Kidney glomerular epithelial cell (primary cell): ENCODE data around the gene GNAQ.
A peak's percentile ranks its signal among the peaks of the same experiment; 100 is the strongest.
"Not testable (repeated sequence)": the region's sequence is repeated elsewhere in the genome, so short reads cannot be mapped to it uniquely, and the experiment has no call there.

Source experiments
- DNase-seq: peaks from one replicate; lab custom pipeline; 2025; lab: John Stamatoyannopoulos, UW

The GNAQ gene

GRCh38 chr9:77903666-77904285, 127.8 kb downstream of the GNAQ start:
- no peak for DNase-seq

GRCh38 chr9:77901771-77902170, 129.8 kb downstream of the GNAQ start:
- no peak for DNase-seq

DNA sequence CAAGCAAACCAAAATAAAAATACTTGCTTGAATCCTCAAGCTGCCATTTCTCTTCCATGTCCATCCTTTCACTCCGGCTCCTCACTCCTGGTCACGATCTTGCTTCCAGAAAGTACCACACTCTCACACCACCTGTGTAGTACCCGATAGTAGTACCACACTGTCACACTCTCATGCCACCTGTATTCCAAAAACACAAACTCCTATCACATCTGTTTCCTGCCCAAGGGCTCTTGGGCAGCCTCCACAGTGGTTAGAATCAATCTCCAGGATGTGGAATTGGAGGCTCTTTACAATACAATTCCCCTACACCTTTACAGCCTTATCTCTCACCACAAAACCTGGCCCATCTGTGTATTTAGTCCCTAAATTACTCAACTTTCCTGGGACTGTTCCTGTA, 130.6 kb downstream of the GNAQ start:
- DNase-seq: no peak

GRCh38 chr9:77899679-77900354, 131.8 kb downstream of the GNAQ start:
- peak; percentile 42 for DNase-seq

DNA sequence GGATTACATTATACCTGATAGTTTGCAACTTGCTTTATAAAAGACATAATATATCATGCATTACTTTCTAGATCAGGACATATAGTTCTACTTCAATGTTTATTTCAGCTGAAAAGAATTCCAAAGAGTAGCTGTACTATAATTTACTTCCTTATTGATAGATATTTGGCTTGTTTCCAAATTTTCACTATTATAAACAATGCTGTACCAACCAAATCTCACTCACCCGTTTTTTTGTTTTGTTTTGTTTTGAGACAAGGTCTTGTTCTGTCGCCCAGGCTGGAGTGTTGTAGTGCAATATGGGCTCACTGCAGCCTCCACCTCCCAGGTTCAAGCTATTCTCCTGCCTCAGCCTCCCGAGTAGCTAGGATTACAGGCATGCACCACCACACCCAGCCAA, 132.7 kb downstream of the GNAQ start:
- no peak for DNase-seq

DNA sequence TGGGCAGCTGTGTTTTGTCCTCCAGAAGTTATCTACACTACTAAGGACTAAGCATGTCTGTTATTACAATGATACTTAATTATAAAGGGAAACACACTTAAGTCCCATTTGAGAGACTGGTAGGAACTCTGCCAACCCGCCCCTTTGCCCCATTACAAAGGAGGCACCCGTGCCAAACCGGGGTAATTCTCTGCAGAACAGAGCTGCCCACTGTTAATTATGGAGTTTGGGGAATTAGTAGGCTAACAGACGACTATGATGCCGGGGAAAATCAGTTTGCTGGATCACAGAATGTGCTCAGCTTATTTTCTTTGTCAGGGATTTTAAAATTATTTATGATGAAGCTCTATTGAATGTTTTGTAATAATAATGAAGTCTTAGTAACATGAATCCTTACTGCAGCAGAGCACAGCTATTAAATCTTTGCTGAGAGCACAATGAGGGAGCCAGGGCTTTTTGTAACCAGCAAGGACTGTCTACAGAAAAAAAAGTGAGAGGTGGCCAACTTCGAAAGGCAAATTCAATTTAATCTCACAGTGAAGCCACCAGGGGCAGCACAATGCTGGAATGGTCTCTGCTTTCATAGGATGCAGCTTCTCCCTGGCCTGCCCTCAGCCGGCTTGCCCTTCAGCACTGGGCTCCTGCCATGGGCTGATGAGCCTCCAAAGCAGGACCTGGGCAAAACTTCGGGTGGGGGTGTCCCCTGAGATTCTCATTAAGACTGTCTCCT, 134.5 kb downstream of the GNAQ start:
- DNase-seq: peak; percentile 5

DNA sequence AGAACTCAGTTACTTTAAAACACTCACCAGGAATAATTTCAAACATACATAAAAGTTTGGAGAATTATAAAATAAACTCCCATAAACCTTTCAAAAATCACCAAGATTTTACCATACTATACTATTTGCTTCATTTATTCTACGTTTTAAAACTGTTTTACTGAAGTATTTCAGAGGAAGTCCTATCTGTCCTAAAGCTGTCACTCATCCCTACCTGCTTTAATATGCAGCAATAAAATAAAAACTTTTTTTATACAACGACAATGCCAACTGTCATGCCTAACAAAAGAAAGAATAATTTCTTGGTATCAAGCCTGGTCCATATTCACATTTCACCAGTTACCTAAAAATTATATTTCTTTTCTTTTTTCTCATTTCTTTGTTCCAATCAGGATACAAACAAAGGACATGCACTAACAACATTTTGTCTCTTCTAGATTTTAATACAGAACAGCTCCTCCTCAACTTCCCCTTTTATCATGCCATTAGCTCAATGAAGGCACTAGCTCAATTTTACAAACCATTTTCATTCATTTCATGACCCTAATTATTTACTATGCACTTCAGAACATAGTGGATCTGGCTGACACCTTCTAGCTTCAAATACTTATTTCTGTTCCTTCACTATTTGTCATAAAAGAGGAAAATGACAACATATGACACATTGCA, 135.2 kb downstream of the GNAQ start:
- DNase-seq: no peak

- no peak for DNase-seq
These were observed 137.9 kb downstream of the GNAQ start for GRCh38 chr9:77893706-77894105.

- DNase-seq: no peak
These were observed 138.6 kb downstream of the GNAQ start for GRCh38 chr9:77892955-77893514.

DNA sequence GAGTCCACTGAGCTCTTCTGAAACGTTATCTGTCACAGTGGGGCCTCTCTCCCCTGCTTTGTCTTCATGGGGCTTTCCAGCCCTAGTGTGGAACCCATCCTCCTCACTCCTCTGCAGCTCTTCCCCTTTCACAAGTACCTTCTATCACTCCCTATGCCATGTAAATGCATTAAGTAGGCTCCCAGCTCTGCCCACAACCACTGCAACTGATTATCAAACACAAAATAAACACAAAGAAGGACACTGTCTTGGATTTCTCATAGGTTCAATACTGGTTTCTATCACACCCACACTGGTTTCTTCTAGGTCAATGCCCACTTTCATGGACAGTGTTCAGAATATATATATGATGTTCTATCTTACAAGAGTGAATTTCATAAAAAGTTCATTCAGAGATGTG, 139.4 kb downstream of the GNAQ start:
- DNase-seq: no peak

- DNase-seq: no peak
These were observed 140.3 kb downstream of the GNAQ start for GRCh38 chr9:77891128-77891800.

DNA sequence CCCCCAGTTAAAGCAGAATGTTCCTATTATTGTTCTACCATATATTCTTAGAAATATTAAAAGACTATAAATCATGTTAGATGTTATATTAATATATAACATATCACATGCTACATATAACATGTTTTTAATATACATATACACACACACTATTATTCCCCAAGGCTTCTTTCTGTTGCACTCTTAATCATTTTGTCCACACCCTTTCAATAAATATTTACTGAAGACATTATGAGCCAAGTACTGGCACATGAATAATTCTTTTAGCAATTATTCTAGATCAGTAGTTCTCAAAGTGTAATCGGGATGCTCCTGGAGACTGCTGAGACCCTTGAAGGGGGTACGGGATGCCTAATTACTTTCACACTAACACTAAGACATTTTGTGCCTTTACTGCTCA, 143.9 kb downstream of the GNAQ start:
- no peak for DNase-seq

DNA sequence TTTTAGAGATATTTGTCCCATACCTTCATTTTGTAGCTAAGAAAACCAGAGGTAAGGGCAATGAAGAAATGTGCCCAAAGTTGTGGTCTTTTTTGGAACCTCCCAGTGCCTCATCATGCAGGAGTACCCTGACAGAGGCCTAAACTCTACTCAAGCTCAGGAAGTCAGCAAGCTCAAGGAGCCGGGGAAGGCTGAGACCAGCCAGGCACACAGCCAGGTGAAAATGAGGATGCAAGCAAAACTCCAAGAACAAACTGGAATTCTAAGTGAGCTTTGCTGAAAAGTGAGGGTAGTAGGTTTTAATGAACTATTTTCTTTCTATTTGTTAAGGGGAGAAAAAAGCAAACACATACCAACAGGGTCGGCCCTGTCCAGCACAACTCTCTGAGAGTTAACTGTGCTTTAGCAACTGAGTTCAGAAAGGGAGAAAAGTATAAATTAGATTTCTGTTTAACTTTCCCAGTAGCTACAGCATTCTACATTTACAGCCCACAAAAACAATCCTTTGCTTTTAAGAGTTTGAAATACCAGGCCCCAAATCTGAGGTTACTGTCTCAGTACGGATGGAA, 146.4 kb downstream of the GNAQ start:
- no peak for DNase-seq

- DNase-seq: peak; percentile 44
These were observed 147.5 kb downstream of the GNAQ start for GRCh38 chr9:77883846-77884771.

- DNase-seq: no peak
These were observed 148.5 kb downstream of the GNAQ start for GRCh38 chr9:77883133-77883532.

GRCh38 chr9:77882294-77882693, 149.3 kb downstream of the GNAQ start:
- no peak for DNase-seq

DNA sequence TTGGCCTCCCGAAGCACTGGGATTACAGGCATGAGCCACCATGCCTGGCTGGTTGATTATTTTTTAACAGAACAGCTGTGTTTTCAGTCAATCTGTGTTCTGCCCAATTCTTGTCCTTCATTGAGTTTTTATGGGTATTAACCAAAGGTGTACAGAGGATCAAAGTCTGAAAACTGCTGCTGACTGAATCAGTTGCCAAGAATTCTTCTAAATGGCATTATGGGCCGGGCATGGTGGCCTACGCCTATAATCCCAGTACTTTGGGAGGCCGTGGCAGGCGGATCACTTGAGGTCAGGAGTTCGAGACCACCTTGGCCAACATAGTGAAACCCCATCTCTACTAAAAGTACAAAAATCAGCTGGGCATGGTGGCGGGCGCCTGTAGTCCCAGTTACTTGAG, 150.0 kb downstream of the GNAQ start:
- not testable (repeated sequence) for DNase-seq

DNA sequence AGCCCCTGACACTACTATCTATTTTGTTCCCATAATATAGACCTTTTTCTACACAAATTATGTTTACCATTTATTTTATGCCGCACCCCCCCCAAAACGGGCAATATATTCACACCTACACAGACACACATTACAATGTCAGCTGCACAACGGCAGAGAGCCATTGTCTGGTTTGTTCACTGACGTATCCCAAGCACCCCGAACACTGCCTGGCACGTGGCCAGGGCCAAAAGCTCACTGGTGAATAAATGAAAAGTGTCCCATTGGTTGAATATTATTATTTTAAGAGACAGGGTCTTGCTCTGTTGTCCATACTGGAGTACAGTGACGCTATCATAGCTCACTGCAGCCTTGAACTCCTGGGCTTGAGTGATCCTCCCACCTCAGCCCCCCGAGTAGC, 150.5 kb downstream of the GNAQ start:
- no peak for DNase-seq

GRCh38 chr9:77879437-77879943, 152.1 kb downstream of the GNAQ start:
- DNase-seq: no peak

DNA sequence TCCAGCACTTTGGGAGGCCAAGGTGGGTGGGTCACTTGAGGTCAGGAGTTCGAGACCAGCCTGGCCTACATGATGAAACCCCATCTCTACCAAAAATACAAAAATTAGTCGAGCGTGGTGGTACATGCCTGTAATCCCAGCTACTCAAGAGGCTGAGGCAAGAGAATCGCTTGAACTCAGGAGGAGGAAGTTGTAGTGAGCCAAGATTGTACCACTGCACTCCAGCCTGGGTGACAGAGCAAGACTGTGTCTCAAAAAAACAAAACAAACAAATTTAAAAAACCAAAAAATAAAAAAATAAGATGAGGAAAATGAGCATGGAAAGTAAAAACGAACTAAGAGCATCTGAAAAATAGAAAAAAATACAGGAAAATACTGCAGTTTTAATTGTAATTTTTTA, 152.8 kb downstream of the GNAQ start:
- DNase-seq: not testable (repeated sequence)
